HUES48 (cell line): ENCODE results near the gene LGMN.
"Not testable (repeated sequence)": the region's sequence is repeated elsewhere in the genome, so short reads cannot be mapped to it uniquely, and the experiment has no call there.

Experiments used
- H3K27ac ChIP-seq: one replicate; pipeline ENCODE4 v1.7.0; 2013; ENCODE audit warnings: low read depth, low read length, inconsistent platforms
- H3K27me3 ChIP-seq: 2 replicates; pipeline ENCODE4 v1.6.1; 2013; ENCODE audit warnings: mild to moderate bottlenecking, low read length; ENCODE audit not compliant: control insufficient read depth, insufficient read depth
- H3K36me3 ChIP-seq: 2 replicates; pipeline ENCODE4 v1.6.1; 2013; ENCODE audit warnings: low read length; ENCODE audit not compliant: control insufficient read depth, insufficient read depth
- H3K4me1 ChIP-seq: 2 replicates; pipeline ENCODE4 v1.6.1; 2013; ENCODE audit warnings: mild to moderate bottlenecking, low read length; ENCODE audit not compliant: control insufficient read depth, insufficient read depth
- H3K4me3 ChIP-seq: 2 replicates; pipeline ENCODE4 v1.5.1; 2013; ENCODE audit warnings: mild to moderate bottlenecking, low read depth, low read length
- H3K9ac ChIP-seq: 2 replicates; pipeline ENCODE4 v1.6.1; 2013; ENCODE audit warnings: mild to moderate bottlenecking, low read depth, low read length, moderate library complexity
- H3K9me3 ChIP-seq: 2 replicates; pipeline ENCODE4 v1.6.1; 2013; ENCODE audit warnings: low read length; ENCODE audit not compliant: control insufficient read depth, insufficient read depth

The LGMN gene

DNA sequence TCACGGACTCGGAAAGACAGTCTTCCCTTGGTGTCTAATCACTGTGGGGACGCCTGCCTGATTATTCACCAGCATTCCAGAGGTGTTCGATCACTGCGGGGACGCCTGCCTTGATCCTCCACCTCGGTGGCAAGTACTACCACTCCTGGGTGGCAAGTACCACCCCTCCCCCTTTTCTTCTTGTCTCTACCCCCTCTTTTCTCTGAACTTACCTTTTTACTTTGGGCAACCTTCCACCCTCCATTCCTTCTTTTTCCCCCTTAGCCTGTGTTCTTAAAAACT lies 12.0 kb upstream of the LGMN start:
- H3K9me3 ChIP-seq, result no peaks in the 10 kb centered on the region
- no peak overlapping the region for H3K4me3 ChIP-seq
- H3K9ac ChIP-seq, result no peak overlapping the region
- no peaks in the 10 kb centered on the region for H3K27me3 ChIP-seq
- no peaks in the 10 kb centered on the region for H3K4me1 ChIP-seq
- H3K36me3 ChIP-seq, result no peaks in the 10 kb centered on the region
- no peak overlapping the region for H3K27ac ChIP-seq

- Histone ChIP-seq H3K36me3 (no peaks in the 10 kb centered on the region), H3K4me1 (no peaks in the 10 kb centered on the region), H3K27me3 (no peaks in the 10 kb centered on the region), H3K9ac (no peak overlapping the region), H3K4me3 (no peak overlapping the region), H3K27ac (no peak overlapping the region), H3K9me3 (no peaks in the 10 kb centered on the region)
These were observed 11.5 kb upstream of the LGMN start for GRCh38 chr14:92759679-92760523.

DNA sequence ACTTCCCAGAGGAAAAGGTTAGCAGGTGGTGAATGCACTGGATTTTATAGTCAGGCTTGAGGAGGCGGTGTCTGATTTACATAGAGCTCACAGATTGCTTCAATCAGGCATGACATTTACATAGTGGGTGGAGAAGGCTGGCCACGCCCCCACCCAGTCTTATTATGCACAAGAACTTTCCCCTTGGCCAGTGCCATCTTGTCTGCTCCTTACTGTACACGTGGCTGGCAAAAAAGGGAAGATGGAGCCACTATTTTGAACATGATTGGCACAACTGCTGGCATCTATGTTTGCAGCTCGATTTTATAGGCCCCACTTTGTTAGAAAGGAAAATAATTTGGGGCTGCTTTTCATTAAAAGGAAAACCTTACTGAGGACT lies 10.9 kb upstream of the LGMN start:
- H3K9me3 ChIP-seq, result no peaks in the 10 kb centered on the region
- no peaks in the 10 kb centered on the region for H3K27me3 ChIP-seq
- no peak overlapping the region for H3K27ac ChIP-seq
- H3K4me1 ChIP-seq, result no peaks in the 10 kb centered on the region
- no peak overlapping the region for H3K4me3 ChIP-seq
- no peaks in the 10 kb centered on the region for H3K36me3 ChIP-seq
- H3K9ac ChIP-seq, result no peak overlapping the region

DNA sequence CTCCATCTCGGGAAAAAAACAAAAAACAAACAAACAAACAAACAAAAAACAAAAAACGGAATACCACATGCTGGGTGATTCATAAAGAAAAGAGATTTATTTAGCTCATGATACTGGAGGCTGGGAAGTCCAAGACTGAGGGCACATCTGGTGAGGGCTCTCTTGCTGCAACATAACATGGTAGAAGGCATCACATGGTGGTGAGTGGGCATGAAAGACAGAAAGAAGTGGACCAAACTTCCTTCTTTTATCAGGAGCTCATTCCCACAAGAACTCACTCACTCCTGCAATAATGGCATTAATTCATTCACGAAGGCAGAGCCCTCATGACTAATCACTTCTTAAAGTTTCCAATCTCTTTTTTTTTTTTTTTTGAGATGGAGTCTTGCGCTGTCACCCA lies 8.0 kb upstream of the LGMN start:
- H3K9ac ChIP-seq, result no peak overlapping the region
- H3K4me1 ChIP-seq, result no peaks in the 10 kb centered on the region
- no peak overlapping the region for H3K4me3 ChIP-seq

GRCh38 chr14:92755495-92755894 lies 7.1 kb upstream of the LGMN start:
- H3K27ac ChIP-seq, result no peak overlapping the region

More for the DNA sequence above, 8.0 kb upstream of the LGMN start:
- Histone ChIP-seq H3K36me3 (no peaks in the 10 kb centered on the region), H3K9me3 (no peaks in the 10 kb centered on the region), H3K27ac (no peak overlapping the region), H3K27me3 (no peaks in the 10 kb centered on the region)

DNA sequence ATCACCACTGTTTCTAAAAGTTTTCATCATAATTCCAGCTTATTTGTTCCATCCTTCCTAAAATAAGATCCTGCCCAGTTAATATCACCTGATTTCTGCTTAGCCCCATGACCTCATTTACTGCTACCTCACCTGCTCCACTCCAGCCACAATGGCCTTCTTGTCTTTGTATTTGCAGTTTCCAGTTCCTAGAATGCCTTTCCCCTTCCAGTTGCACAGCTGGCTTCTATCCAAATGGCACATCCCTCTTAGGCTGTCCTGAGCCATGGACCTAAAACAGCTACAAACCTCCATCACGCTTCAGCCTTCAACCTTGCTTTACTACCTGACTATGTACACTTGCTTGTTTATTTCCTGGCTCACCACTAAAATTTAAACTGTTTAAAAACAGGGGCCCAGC lies 6.5 kb upstream of the LGMN start:
- Histone ChIP-seq H3K4me1 (no peaks in the 10 kb centered on the region), H3K9me3 (no peaks in the 10 kb centered on the region; the same call in 1 of the 2 replicates)

More at GRCh38 chr14:92755495-92755894, 7.1 kb upstream of the LGMN start:
- H3K9ac ChIP-seq, result no peak overlapping the region
- no peaks in the 10 kb centered on the region for H3K27me3 ChIP-seq
- no peaks in the 10 kb centered on the region for H3K36me3 ChIP-seq
- no peak overlapping the region for H3K4me3 ChIP-seq
- H3K9me3 ChIP-seq, result no peaks in the 10 kb centered on the region
- no peaks in the 10 kb centered on the region for H3K4me1 ChIP-seq

GRCh38 chr14:92753250-92753649 lies 4.8 kb upstream of the LGMN start:
- Histone ChIP-seq H3K9me3 (no peaks in the 10 kb centered on the region; the same call in 1 of the 2 replicates), H3K9ac (no peak overlapping the region), H3K27ac (no peak overlapping the region), H3K27me3 (peaks cover 6% of the 10 kb centered on the region; the same call in 1 of the 2 replicates), H3K4me1 (no peaks in the 10 kb centered on the region), H3K36me3 (no peaks in the 10 kb centered on the region), H3K4me3 (no peak overlapping the region)

More for the DNA sequence above, 6.5 kb upstream of the LGMN start:
- Histone ChIP-seq H3K27me3 (no peaks in the 10 kb centered on the region), H3K27ac (no peak overlapping the region), H3K9ac (no peak overlapping the region), H3K36me3 (no peaks in the 10 kb centered on the region), H3K4me3 (no peak overlapping the region)

DNA sequence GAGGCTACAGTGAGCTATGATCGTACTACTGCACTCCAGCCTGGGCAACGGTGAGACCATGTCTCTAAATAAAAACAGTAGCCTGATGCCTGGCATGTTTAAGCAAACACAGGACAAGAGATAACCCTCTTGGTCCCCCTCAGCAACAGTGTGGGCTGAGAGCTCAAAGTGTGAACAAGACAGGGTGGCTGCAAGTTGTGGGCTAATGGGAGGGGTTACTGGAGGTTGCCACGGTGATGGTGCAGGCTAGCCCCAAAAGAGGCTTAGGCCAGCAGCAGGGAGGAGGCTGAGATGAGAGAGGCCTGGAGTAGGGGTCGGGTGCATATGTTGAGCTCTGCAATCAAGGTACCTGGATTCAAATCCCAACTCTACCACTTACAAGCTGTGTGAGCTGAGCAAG lies 3.4 kb upstream of the LGMN start:
- no peak overlapping the region for H3K4me3 ChIP-seq
- no peak overlapping the region for H3K27ac ChIP-seq
- peaks cover 11% of the 10 kb centered on the region; the same call in 1 of the 2 replicates for H3K27me3 ChIP-seq
- H3K36me3 ChIP-seq, result no peaks in the 10 kb centered on the region
- H3K9ac ChIP-seq, result no peak overlapping the region
- H3K4me1 ChIP-seq, result peaks cover 5% of the 10 kb centered on the region; the same call in 1 of the 2 replicates
- H3K9me3 ChIP-seq, result no peaks in the 10 kb centered on the region; the same call in 1 of the 2 replicates

DNA sequence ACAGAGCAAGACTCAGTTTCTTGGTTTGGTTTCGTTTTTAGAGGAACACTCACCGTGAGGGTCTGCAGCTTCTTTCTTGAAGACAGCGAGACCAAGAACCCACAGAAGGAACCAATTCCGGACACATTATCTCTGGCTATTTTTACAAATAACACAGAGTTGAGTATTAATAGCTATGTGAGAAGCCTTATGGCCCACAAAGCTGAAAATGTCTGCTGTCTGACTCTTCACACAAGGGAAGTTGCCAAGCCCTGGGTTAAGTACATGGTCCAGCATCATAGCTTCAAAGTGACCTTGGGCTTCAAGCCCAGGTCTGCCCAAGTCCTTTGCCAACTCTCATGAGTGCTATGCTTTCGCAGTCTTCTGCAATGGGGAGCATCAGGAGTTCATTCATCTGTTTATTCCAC lies 2.6 kb upstream of the LGMN start:
- Histone ChIP-seq H3K4me1 (peaks cover 5% of the 10 kb centered on the region; the same call in 1 of the 2 replicates), H3K4me3 (no peak overlapping the region), H3K36me3 (no peaks in the 10 kb centered on the region), H3K9me3 (no peaks in the 10 kb centered on the region; the same call in 1 of the 2 replicates), H3K9ac (no peak overlapping the region), H3K27me3 (peaks cover 11% of the 10 kb centered on the region; the same call in 1 of the 2 replicates), H3K27ac (no peak overlapping the region)

DNA sequence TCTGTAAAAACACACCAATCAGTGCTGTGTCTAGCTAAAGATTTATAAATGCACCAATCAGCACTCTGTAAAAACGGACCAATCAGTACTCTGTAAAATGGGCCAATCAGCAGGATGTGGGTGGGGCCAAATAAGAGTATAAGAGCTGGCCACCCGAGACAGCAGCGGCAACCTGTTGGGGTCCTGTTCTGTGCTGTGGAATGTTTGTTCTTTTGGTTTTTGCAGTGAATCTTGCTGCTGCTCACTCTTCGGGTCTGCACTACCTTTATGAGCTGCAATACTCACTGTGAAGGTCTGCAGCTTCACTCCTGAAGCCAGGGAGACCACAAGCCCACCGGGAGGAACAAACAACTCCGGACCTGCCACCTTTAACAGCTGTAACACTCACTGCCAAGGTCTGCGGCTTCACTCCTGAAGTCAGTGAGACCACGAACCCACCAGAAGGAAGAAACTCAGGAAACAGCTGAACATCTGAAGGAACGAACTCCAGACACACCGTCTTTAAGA lies 1.8 kb upstream of the LGMN start:
- H3K27me3 ChIP-seq, result peaks cover 11% of the 10 kb centered on the region; the same call in 1 of the 2 replicates
- H3K9ac ChIP-seq, H3K36me3 ChIP-seq, H3K9me3 ChIP-seq, H3K4me1 ChIP-seq, H3K27ac ChIP-seq, H3K4me3 ChIP-seq: not testable (repeated sequence)

DNA sequence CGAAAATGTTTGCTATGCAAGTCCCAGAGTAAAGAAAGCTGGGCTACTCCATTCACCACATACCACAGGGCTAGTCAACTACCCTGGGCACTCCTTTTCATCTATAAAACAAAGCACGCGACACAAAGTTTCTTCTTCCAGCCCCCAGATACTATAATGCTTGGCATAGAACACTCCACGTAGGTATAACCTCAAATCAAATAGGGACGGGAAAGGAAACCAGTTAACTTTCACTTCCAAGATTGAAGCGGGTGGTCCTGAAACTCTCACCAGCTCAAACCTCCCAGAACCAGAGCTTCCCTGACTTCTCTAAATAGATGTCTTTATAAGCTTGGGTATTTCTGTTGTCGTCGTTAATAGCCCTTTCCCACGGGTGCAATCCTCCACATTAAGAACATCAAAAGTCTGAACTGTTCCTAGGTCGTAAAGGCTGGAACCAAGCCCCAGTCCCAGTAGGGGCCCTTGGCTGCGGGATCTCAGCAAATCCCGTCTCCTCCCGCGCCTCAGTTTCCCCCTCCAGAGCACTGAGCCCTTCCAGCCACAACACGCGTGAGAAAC lies 647 bp downstream of the LGMN start:
- H3K36me3 ChIP-seq, result no peaks in the 10 kb centered on the region
- peaks cover 11% of the 10 kb centered on the region; the same call in 1 of the 2 replicates for H3K27me3 ChIP-seq
- H3K27ac ChIP-seq, result peak overlapping the region; percentile 42
- peak overlapping the region; percentile 54 for H3K9ac ChIP-seq
- peaks cover 5% of the 10 kb centered on the region; the same call in 1 of the 2 replicates for H3K4me1 ChIP-seq
- peak overlapping the region; percentile 81 for H3K4me3 ChIP-seq
- no peaks in the 10 kb centered on the region; the same call in 1 of the 2 replicates for H3K9me3 ChIP-seq
